HG03045 (cell line): ENCODE data around the gene GSG1.
"Not testable (repeated sequence)": the region's sequence is repeated elsewhere in the genome, so short reads cannot be mapped to it uniquely, and the experiment has no call there.

Source experiments
- ATAC-seq: cut with Tn5 transposase; IDR thresholded peaks from one replicate; pipeline ENCODE4 v1.9.1; 2021; ENCODE audit warnings: mild to moderate bottlenecking, moderate library complexity; ENCODE audit not compliant: unreplicated experiment

GSG1 gene

GRCh38 chr12:13093191-13093847 lies 10.1 kb downstream of the GSG1 start:
- ATAC-seq = no peak

GRCh38 chr12:13091832-13092231 lies 11.6 kb downstream of the GSG1 start:
- no peak for ATAC-seq

GRCh38 chr12:13090054-13090453 lies 13.4 kb downstream of the GSG1 start:
- ATAC-seq = no peak

GRCh38 chr12:13088496-13088895 lies 15.0 kb downstream of the GSG1 start:
- no peak for ATAC-seq

GRCh38 chr12:13087766-13088165 lies 15.7 kb downstream of the GSG1 start:
- ATAC-seq = no peak

GRCh38 chr12:13085968-13086686 lies 17.3 kb downstream of the GSG1 start:
- ATAC-seq = no peak

- ATAC-seq = no peak
These were observed 18.4 kb downstream of the GSG1 start for GRCh38 chr12:13084898-13085640.

GRCh38 chr12:13083638-13084037 lies 19.8 kb downstream of the GSG1 start:
- not testable (repeated sequence) for ATAC-seq

- no peak for ATAC-seq
These were observed 20.6 kb downstream of the GSG1 start for GRCh38 chr12:13082861-13083260.

- ATAC-seq = no peak
These were observed 23.2 kb downstream of the GSG1 start for GRCh38 chr12:13080266-13080665.

- no peak for ATAC-seq
These were observed 24.0 kb downstream of the GSG1 start for GRCh38 chr12:13079440-13079906.

GRCh38 chr12:13075786-13076570 lies 27.5 kb downstream of the GSG1 start:
- no peak for ATAC-seq

GRCh38 chr12:13075118-13075480 lies 28.4 kb downstream of the GSG1 start:
- no peak for ATAC-seq

- ATAC-seq = no peak
These were observed 28.9 kb downstream of the GSG1 start for GRCh38 chr12:13074396-13075117.

GRCh38 chr12:13073173-13073572 lies 30.3 kb downstream of the GSG1 start:
- ATAC-seq = no peak

GRCh38 chr12:13071305-13072280 lies 31.9 kb downstream of the GSG1 start:
- ATAC-seq = no peak

GRCh38 chr12:13069380-13069779 lies 34.1 kb downstream of the GSG1 start:
- no peak for ATAC-seq

- ATAC-seq = no peak
These were observed 36.1 kb downstream of the GSG1 start for GRCh38 chr12:13067322-13067721.

- no peak for ATAC-seq
These were observed 37.0 kb downstream of the GSG1 start for GRCh38 chr12:13066459-13066858.
